Measurements from ENCODE around the gene ZYG11A. TPM values are rescaled to one million over a fixed set of nuclear protein-coding genes. Genes with fewer than 3 reads are reported as not detected.
A peak's percentile ranks its signal among the peaks of the same experiment; 100 is the strongest.

The ZYG11A gene
- total and polyA plus RNA-seq, 2 donors (not counting 3 experiments of a cell fraction or from before 2014, with no cell fraction given): 0.40 to 2.1 TPM

DNA sequence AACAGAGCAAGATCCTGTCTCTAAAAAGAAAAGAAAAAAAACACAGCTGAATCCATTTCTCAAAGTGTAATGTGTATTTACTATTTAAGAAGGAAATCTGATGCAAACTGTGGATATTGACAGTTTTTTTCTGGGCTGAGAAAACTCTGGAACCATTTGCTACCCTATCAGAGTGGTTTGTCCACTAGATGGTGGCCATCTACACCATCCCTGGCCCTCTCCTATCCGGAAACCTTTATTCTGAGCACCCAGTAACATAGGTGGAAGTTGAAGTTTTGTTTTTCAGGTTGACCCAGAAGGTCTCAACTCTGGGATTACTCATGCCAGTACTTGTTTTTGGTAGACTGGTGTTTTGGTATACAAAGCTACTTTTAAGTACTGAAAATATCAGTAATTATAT, 58.8 kb downstream of the ZYG11A start:
- intact Hi-C loops (cut with micrococcal nuclease): no loop called here
- Histone ChIP-seq H3K79me2 (ENCODE audit: control insufficient read depth, insufficient read depth, low read length) (no peaks in the 10 kb centered on the region), H3K9me1 (replicated peaks; ENCODE audit: control insufficient read depth, extremely low read depth, insufficient read depth, low read length) (no peaks in the 10 kb centered on the region), H3K27me3 (ENCODE audit: control insufficient read depth in 2 of 2, insufficient read depth in 2 of 2, low read length in 2 of 2) (no peaks in the 10 kb centered on the region), H3K4me2 (ENCODE audit: insufficient read depth, low read length) (no peak overlapping the region), H3K4me1 (ENCODE audit: control insufficient read depth, extremely low read depth, insufficient read depth, low read length) (no peaks in the 10 kb centered on the region), H3K4me3 (replicated peaks in 1 of 3; ENCODE audit: insufficient read depth in 1 of 3, low read depth in 1 of 3, low read length in 3 of 3) (no peak overlapping the region), H4K20me1 (replicated peaks; ENCODE audit: control insufficient read depth, extremely low read depth, insufficient read depth, low read length) (no peaks in the 10 kb centered on the region), H3K27ac (ENCODE audit: insufficient read depth, low read depth, low read length) (no peak overlapping the region), H3K36me3 (ENCODE audit: control insufficient read depth in 2 of 2, extremely low read depth in 1 of 2, insufficient read depth in 2 of 2, low read length in 2 of 2) (no peaks in the 10 kb centered on the region), H3K9ac (replicated peaks; ENCODE audit: extremely low read depth, insufficient read depth, low read length) (no peak overlapping the region), H2AFZ (ENCODE audit: low read depth, low read length) (no peak overlapping the region), H3K9me3 (replicated peaks; ENCODE audit: control insufficient read depth, insufficient read depth, low read length) (no peaks in the 10 kb centered on the region)
- ChIA-PET POLR2A (no interaction called here), CTCF (interaction anchor here (0.8 to 1.2 kb wide), 5 partner anchors 9 to 281 kb away, joined by 3 to 4 read pairs (median 3); no protein-coding TSS in a partner anchor)
- no TSS peak for BruUV-seq (replicated peaks)
- peak; percentile 21 for FAIRE-seq
- dilution Hi-C loops (cut with MboI; ENCODE audit: extremely low pct_ligation_motif_present, low sequenced_read_pairs): no loop called here
- DNase-seq (ENCODE audit: low read depth, low spot score): no peak
- TF ChIP-seq GATA2 (IDR thresholded peaks at IDR 0.05; ENCODE audit: insufficient read depth, insufficient read length, low read depth, low read length) (no peak), MYC (IDR thresholded peaks at IDR 0.05; ENCODE audit: low read depth, low read length) (no peak), POLR2AphosphoS5 (IDR thresholded peaks at IDR 0.05; ENCODE audit: insufficient read depth, low read depth, low read length) (no peak), EZH2 (IDR thresholded peaks at IDR 0.05; ENCODE audit: borderline replicate concordance, low read depth, low read length, severe bottlenecking) (no peak), JUN (IDR thresholded peaks at IDR 0.05; ENCODE audit: borderline replicate concordance, insufficient read depth, insufficient read length, low read depth) (no peak), POLR2A (IDR thresholded peaks at IDR 0.05; ENCODE audit: low read depth, low read length) (no peak), FOS (IDR thresholded peaks at IDR 0.05; ENCODE audit: borderline replicate concordance, insufficient read depth, low read length) (no peak)
- TF ChIP-seq, protein P1, sequence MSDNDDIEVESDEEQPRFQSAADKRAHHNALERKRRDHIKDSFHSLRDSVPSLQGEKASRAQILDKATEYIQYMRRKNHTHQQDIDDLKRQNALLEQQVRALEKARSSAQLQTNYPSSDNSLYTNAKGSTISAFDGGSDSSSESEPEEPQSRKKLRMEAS (IDR thresholded peaks at IDR 0.05; ENCODE audit: insufficient read depth, insufficient read length): no peak
- TF ChIP-seq, protein P2, sequence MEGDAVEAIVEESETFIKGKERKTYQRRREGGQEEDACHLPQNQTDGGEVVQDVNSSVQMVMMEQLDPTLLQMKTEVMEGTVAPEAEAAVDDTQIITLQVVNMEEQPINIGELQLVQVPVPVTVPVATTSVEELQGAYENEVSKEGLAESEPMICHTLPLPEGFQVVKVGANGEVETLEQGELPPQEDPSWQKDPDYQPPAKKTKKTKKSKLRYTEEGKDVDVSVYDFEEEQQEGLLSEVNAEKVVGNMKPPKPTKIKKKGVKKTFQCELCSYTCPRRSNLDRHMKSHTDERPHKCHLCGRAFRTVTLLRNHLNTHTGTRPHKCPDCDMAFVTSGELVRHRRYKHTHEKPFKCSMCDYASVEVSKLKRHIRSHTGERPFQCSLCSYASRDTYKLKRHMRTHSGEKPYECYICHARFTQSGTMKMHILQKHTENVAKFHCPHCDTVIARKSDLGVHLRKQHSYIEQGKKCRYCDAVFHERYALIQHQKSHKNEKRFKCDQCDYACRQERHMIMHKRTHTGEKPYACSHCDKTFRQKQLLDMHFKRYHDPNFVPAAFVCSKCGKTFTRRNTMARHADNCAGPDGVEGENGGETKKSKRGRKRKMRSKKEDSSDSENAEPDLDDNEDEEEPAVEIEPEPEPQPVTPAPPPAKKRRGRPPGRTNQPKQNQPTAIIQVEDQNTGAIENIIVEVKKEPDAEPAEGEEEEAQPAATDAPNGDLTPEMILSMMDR (IDR thresholded peaks at IDR 0.05; ENCODE audit: extremely low read depth in 1 of 2, insufficient read depth in 1 of 2, low read depth in 1 of 2, low read length in 2 of 2): no peak

Measured in endothelial cell of umbilical vein (primary cell).